ENCODE measurements around the gene CTAGE1.
"Not testable (repeated sequence)": the region's sequence is repeated elsewhere in the genome, so short reads cannot be mapped to it uniquely, and the experiment has no call there.

Gene CTAGE1, protein sequence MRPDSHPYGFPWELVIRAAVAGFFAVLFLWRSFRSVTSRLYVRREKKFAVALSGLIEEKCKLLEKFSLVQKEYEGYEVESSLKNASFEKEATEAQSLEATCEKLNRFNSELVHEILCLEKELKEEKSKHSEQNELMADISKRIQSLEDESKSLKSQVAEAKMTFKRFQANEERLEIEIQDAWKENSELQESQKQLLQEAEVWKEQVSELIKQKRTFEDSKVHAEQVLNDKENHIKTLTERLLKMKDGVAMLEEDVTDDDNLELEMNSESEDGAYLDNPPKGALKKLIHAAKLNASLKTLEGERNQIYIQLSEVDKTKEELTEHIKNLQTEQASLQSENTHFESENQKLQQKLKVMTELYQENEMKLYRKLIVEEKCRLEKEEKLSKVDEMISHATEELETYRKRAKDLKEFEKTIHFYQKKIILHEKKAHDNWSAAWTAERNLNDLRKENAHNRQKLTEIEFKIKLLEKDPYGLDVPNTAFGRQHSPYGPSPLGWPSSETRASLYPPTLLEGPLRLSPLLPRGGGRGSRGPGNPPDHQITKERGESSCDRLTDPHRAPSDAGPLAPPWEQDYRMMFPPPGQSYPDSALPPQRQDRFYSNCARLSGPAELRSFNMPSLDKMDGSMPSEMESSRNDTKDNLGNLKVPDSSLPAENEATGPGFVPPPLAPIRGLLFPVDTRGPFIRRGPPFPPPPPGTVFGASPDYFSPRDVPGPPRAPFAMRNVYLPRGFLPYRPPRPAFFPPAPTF

DNA sequence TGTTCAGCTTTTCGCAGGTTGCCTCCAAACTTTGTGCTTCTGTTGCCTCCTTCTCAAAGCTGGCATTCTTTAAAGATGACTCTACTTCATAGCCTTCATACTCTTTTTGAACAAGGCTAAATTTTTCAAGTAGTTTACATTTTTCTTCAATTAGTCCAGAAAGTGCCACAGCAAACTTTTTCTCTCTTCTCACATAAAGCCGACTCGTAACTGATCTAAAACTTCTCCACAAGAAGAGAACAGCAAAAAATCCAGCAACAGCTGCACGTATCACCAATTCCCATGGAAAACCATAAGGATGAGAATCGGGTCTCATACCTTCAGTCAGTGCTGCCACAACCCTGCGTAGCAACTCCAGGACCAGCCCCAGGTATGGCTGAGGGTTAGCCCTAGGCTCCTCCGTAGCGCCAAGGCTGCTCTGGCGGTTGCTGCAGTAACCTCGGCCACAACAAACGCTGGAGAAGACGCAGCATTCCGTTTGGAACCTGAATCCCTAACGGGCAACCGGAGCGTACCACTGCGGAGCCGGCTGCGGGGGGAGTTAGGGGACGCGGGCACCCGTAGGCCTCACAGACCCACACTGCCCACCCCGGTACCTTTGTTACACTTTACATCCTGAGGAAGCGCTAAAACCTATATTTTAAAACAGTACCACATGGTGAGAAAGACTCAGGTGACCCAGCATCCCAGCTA is at the start of gene CTAGE1:
CTAGE1 (minus strand) TSS at position 420 of the 693 bp plus-strand sequence; CDS start at position 316, 104 bp downstream.
- Mint-ChIP-seq H3K27me3 (no peaks in the 10 kb centered on the region), H3K36me3 (ENCODE audit: low read depth) (no peaks in the 10 kb centered on the region), H3K4me3 (no peak within 1 kb of the TSS), H3K9me3 (peaks cover 9% of the 10 kb centered on the region), H3K27ac (no peak within 1 kb of the TSS), H3K4me1 (ENCODE audit: low read depth) (no peaks in the 10 kb centered on the region)
- no peak for DNase-seq

DNA sequence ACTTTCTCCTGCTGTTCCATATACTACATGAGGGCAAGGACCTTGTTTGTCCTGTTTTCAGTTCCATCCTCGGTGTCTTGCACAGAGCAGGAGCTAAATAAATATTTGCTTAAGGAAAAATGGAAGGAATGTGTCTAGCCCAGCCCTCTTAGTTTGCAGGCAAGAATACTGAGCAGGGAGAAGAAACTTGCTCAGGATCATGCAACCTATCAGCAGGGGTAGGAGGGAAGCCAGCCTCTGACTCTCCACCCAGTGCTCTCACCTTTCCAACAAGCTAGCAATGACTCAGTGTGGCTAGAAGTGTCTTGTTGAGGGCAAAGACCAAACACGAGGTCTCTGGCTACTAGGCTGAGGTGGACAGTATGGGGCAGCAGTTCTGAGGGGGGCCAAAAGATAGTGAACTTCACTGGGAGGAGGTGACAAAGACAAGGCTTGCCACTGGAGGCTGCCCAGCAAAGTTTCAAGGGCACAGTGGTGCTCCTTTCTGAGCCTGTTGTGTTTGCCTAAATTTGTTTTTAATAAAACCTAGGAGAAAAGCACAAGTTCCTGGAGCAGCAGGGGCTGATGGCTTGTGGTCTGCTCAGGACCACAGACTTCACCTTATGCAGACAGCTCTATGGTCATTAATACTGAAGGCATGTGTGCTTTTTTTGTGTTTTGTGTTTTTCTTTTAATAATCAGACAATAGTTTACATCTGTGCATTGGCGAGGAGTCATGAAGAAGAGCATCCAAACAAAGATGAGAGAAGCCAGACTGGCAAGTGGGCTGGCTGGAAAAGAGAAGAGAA is 49.1 kb upstream of the CTAGE1 start:
- H3K4me3 Mint-ChIP-seq, result no peak overlapping the region
- H3K4me1 Mint-ChIP-seq (ENCODE audit: low read depth), result no peaks in the 10 kb centered on the region
- no peak for DNase-seq
- H3K36me3 Mint-ChIP-seq (ENCODE audit: low read depth), result no peaks in the 10 kb centered on the region
- H3K27ac Mint-ChIP-seq, result no peak overlapping the region
- H3K27me3 Mint-ChIP-seq, result no peaks in the 10 kb centered on the region
- H3K9me3 Mint-ChIP-seq, result peaks cover 3% of the 10 kb centered on the region

DNA sequence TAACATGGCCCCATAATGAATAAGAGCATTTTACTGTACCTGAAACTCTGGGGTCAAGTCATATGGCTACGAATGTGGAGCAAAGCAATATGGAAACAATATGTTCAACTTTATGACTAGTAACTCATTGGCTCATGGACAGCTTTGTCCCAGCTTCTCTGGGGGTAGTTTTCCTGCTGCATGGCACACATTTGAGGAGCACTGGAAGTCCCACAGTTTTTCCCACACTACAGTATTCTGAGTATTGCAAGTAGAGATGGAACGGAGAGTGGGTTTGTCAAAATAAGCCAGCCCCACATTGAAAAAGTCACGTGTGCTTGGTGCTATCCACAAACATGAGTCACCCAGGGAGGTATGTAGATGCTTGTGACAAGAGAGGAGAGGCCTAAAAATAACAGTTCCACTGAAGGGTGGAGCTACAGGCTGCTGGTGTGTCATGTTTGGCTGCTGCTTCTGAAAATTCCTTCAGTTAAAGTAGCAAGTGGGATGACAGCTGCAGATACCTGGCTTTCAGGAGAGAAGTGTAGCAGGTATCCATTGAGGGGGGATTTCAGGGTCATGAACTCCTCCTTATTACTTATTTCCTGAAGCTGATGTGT is 48.2 kb upstream of the CTAGE1 start:
- H3K27ac Mint-ChIP-seq, result no peak overlapping the region

DNA sequence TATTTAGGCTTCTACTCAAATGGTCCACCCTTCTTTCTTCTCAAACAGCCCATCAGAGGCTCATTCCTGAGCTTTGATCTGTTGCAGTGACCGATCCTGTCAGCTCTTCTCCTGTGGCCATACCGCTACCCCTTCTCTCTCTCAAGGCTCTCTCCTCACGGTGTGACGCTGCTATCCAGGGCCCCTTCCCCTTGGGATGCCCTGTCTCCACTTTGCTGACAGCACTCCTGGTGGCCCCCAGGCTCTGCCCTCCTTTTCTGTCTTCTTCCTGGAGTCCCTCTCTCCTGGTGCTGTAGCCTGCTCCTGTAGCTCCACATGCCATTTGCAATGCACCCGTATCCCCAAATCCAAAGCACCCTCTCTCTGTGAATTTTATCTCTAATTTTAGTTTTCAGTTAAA is 45.4 kb upstream of the CTAGE1 start:
- DNase-seq, result no peak
- Mint-ChIP-seq H3K27ac (no peak overlapping the region), H3K4me3 (no peak overlapping the region), H3K27me3 (no peaks in the 10 kb centered on the region), H3K9me3 (no peaks in the 10 kb centered on the region), H3K4me1 (ENCODE audit: low read depth) (no peaks in the 10 kb centered on the region), H3K36me3 (ENCODE audit: low read depth) (no peaks in the 10 kb centered on the region)

More for the DNA sequence above, 48.2 kb upstream of the CTAGE1 start:
- Mint-ChIP-seq H3K4me1 (ENCODE audit: low read depth) (no peaks in the 10 kb centered on the region), H3K36me3 (ENCODE audit: low read depth) (no peaks in the 10 kb centered on the region), H3K4me3 (no peak overlapping the region), H3K27me3 (no peaks in the 10 kb centered on the region), H3K9me3 (peaks cover 3% of the 10 kb centered on the region)
- DNase-seq, result no peak

- Mint-ChIP-seq H3K36me3 (ENCODE audit: low read depth) (no peaks in the 10 kb centered on the region), H3K9me3 (no peaks in the 10 kb centered on the region), H3K27me3 (no peaks in the 10 kb centered on the region), H3K27ac (no peak overlapping the region), H3K4me3 (no peak overlapping the region), H3K4me1 (ENCODE audit: low read depth) (no peaks in the 10 kb centered on the region)
- no peak for DNase-seq
These were observed 41.8 kb upstream of the CTAGE1 start for GRCh38 chr18:22459491-22459890.

GRCh38 chr18:22457524-22457923 is 39.8 kb upstream of the CTAGE1 start:
- Mint-ChIP-seq H3K27ac (no peak overlapping the region), H3K4me3 (no peak overlapping the region), H3K36me3 (ENCODE audit: low read depth) (no peaks in the 10 kb centered on the region), H3K4me1 (ENCODE audit: low read depth) (no peaks in the 10 kb centered on the region), H3K9me3 (no peaks in the 10 kb centered on the region), H3K27me3 (no peaks in the 10 kb centered on the region)
- DNase-seq, result no peak

GRCh38 chr18:22456547-22456946 is 38.8 kb upstream of the CTAGE1 start:
- Mint-ChIP-seq H3K27me3 (no peaks in the 10 kb centered on the region), H3K4me1 (ENCODE audit: low read depth) (peaks cover 2% of the 10 kb centered on the region), H3K4me3 (no peak overlapping the region), H3K27ac (no peak overlapping the region), H3K9me3 (no peaks in the 10 kb centered on the region), H3K36me3 (ENCODE audit: low read depth) (no peaks in the 10 kb centered on the region)
- DNase-seq, result no peak

GRCh38 chr18:22456116-22456480 is 38.4 kb upstream of the CTAGE1 start:
- H3K4me1 Mint-ChIP-seq (ENCODE audit: low read depth), result peaks cover 2% of the 10 kb centered on the region
- H3K27me3 Mint-ChIP-seq, result no peaks in the 10 kb centered on the region
- no peak overlapping the region for H3K27ac Mint-ChIP-seq
- no peak for DNase-seq
- no peak overlapping the region for H3K4me3 Mint-ChIP-seq
- H3K36me3 Mint-ChIP-seq (ENCODE audit: low read depth), result no peaks in the 10 kb centered on the region
- peaks cover 1% of the 10 kb centered on the region for H3K9me3 Mint-ChIP-seq

GRCh38 chr18:22455425-22456115 is 37.9 kb upstream of the CTAGE1 start:
- H3K27me3 Mint-ChIP-seq, result no peaks in the 10 kb centered on the region
- no peaks in the 10 kb centered on the region for H3K36me3 Mint-ChIP-seq (ENCODE audit: low read depth)
- H3K4me1 Mint-ChIP-seq (ENCODE audit: low read depth), result peaks cover 2% of the 10 kb centered on the region
- DNase-seq, result no peak
- peaks cover 6% of the 10 kb centered on the region for H3K9me3 Mint-ChIP-seq
- H3K27ac Mint-ChIP-seq, result no peak overlapping the region
- H3K4me3 Mint-ChIP-seq, result no peak overlapping the region

DNA sequence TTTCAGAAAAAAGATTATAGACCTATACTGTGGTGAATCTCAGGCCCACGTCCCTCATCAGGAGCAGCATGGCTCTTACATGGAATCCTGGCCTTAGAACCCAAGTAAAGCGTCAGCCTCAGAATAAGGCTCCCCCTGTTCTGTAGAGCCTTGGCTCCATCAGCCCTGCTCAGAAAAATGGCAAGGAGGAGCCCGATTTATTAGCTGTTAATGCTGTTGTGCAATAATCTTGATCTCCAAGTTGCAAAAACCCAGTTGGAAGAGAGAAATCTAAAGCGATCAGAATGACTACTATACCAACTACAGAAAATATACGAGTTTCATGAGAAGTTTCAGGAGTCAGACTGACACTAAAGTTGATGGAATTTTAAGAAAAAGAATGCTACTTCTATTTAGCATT is 35.6 kb upstream of the CTAGE1 start:
- Mint-ChIP-seq H3K27ac (no peak overlapping the region), H3K9me3 (peaks cover 22% of the 10 kb centered on the region), H3K4me1 (ENCODE audit: low read depth) (peaks cover 2% of the 10 kb centered on the region), H3K27me3 (no peaks in the 10 kb centered on the region), H3K36me3 (ENCODE audit: low read depth) (no peaks in the 10 kb centered on the region), H3K4me3 (no peak overlapping the region)
- no peak for DNase-seq

DNA sequence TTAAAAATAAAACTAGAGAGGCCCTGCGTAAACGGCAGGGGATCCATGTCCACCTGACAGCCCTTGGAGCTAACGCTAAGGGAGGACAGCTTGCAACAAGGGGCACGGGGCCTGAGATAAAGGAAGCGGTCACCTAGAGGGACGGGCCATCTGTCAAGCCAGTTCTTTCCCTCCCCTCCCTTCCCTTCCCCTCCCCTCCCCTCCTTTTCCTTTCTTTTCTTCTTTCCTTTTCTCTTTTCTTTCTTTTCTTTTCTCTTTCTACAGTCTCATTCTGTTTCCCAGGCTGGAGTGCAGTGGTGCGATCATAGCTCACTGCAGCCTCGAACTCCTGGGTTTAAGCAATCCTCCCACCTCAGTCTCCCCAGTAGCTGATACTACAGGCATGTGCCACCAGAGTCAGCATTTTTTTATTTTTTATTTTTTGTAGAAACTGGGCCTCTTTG is 34.5 kb upstream of the CTAGE1 start:
- H3K36me3 Mint-ChIP-seq (ENCODE audit: low read depth), result no peaks in the 10 kb centered on the region
- H3K27ac Mint-ChIP-seq, result no peak overlapping the region
- DNase-seq, result no peak
- H3K9me3 Mint-ChIP-seq, result peaks cover 22% of the 10 kb centered on the region
- peaks cover 2% of the 10 kb centered on the region for H3K4me1 Mint-ChIP-seq (ENCODE audit: low read depth)
- H3K27me3 Mint-ChIP-seq, result no peaks in the 10 kb centered on the region
- H3K4me3 Mint-ChIP-seq, result no peak overlapping the region

DNA sequence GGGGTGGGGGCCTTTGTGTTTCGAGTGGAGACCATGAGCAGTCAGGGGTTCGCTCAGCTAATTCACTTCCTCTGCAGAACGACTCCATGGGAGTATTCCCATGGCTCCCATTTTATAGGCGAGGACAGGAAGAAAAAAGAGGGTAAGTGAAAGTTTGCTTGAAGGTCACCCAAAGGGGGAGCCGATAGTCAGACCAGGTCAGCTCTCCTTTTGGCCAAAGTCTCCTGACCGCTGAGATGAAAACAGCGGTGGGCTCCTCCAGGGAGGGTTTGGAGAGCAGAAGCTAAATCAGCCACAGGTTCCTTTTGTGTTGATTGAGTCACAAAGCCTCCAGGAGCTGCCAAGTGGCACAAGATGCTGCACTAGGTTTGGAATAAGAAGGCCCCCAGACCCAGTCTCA is 34.1 kb upstream of the CTAGE1 start:
- Mint-ChIP-seq H3K27ac (no peak overlapping the region), H3K4me3 (no peak overlapping the region), H3K27me3 (no peaks in the 10 kb centered on the region), H3K9me3 (peaks cover 22% of the 10 kb centered on the region), H3K36me3 (ENCODE audit: low read depth) (no peaks in the 10 kb centered on the region), H3K4me1 (ENCODE audit: low read depth) (peaks cover 2% of the 10 kb centered on the region)
- no peak for DNase-seq

DNA sequence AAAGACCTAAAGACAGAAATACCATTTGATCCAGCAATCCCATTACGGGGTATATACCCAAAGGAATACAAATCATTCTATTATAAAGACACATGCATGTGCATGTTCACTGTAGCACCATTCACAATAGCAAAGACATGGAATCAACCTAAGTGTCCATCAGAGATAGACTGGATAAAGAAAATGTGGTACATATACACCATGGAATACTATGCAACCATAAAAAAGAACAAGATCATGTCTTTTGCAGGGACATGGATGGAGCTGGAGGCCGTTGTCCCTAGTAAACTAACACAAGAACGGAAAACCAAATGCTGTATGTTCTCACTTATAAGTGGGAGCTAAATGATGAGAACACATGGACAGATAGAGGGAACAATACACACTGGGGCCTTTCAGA is 33.1 kb upstream of the CTAGE1 start:
- not testable (repeated sequence) for H3K4me3 Mint-ChIP-seq; H3K27me3 Mint-ChIP-seq; DNase-seq; H3K4me1 Mint-ChIP-seq (ENCODE audit: low read depth); H3K36me3 Mint-ChIP-seq (ENCODE audit: low read depth); H3K27ac Mint-ChIP-seq
- H3K9me3 Mint-ChIP-seq, result peaks cover 24% of the 10 kb centered on the region
